SU-DHL-6 (cell line): Measurements from ENCODE around the gene UTS2R.

ENCODE experiments used
- H2AFZ ChIP-seq: fragments of 200-600 bp; sonication (generic); 2 replicates; pipeline ENCODE4 v1.6.1; 2014; ENCODE audit warnings: low read depth, mild to moderate bottlenecking, moderate library complexity, mixed read lengths, antibody characterized with exemption, low read length; ENCODE audit not compliant: severe bottlenecking
- H3F3A ChIP-seq: fragments of 200-600 bp; shearing (Covaris generic); 2 replicates; pipeline ENCODE4 v1.6.0; 2016; ENCODE audit warnings: antibody characterized with exemption, mild to moderate bottlenecking; ENCODE audit not compliant: insufficient read depth
- H3K27ac ChIP-seq: fragments of 200-600 bp; sonication (generic); 2 replicates; pipeline ENCODE4 v1.5.1; 2016; ENCODE audit warnings: low read depth, mild to moderate bottlenecking, low read length, moderate library complexity, mixed read lengths
- H3K27me3 ChIP-seq: fragments of 200-600 bp; sonication (generic), shearing (Covaris generic); 2 replicates; pipeline ENCODE4 v1.6.0; 2014; ENCODE audit warnings: mild to moderate bottlenecking, low read length
- H3K36me3 ChIP-seq: fragments of 200-600 bp; sonication (generic); 2 replicates; pipeline ENCODE4 v1.6.1; 2014; ENCODE audit warnings: mild to moderate bottlenecking, low read length, mixed read lengths
- H3K4me2 ChIP-seq: fragments of 300-600, 200-600 bp; shearing (Covaris generic), sonication (generic); 2 replicates; pipeline ENCODE4 v1.6.0; 2014; ENCODE audit warnings: low read length, low read depth, mild to moderate bottlenecking; ENCODE audit not compliant: poor library complexity, severe bottlenecking
- H3K4me3 ChIP-seq: fragments of 200-600 bp; sonication (generic); 2 replicates; pipeline ENCODE4 v1.5.1; 2014; ENCODE audit warnings: antibody characterized with exemption, low read length, mild to moderate bottlenecking, mixed read lengths; ENCODE audit not compliant: insufficient read depth, poor library complexity, severe bottlenecking
- H3K79me2 ChIP-seq: fragments of 200-600 bp; sonication (generic); 2 replicates; pipeline ENCODE4 v1.6.1; 2014; ENCODE audit warnings: mild to moderate bottlenecking, low read length, moderate library complexity; ENCODE audit not compliant: insufficient read depth
- H3K9ac ChIP-seq: fragments of 200-600 bp; sonication (generic); 2 replicates; pipeline ENCODE4 v1.7.0; 2014; ENCODE audit warnings: mild to moderate bottlenecking, low read length
- H3K9me2 ChIP-seq: fragments of 200-600 bp; sonication (generic); replicated peaks from 2 replicates; pipeline ENCODE4 v1.6.1; 2014; ENCODE audit warnings: low read length; ENCODE audit not compliant: insufficient read depth
- H3K9me3 ChIP-seq: fragments of 200-600 bp; sonication (generic); 2 replicates; pipeline ENCODE4 v1.6.1; 2014; ENCODE audit warnings: low read length, mixed read lengths; ENCODE audit not compliant: insufficient read depth
- H4K20me1 ChIP-seq: fragments of 200-600 bp; sonication (generic); 2 replicates; pipeline ENCODE4 v1.6.1; 2014; ENCODE audit warnings: low read depth, mild to moderate bottlenecking, antibody characterized with exemption, low read length, moderate library complexity, mixed read lengths
- CTCF ChIP-seq: fragments of 200-600 bp; sonication (generic); IDR thresholded peaks from one replicate; pipeline ENCODE4 v1.5.1; 2017; ENCODE audit warnings: antibody characterized with exemption, mild to moderate bottlenecking, low read length, moderate library complexity; ENCODE audit not compliant: insufficient read depth, poor library complexity, severe bottlenecking
- EZH2phosphoT487 ChIP-seq: fragments of 200-600 bp; sonication (generic), shearing (Covaris generic); conservative IDR thresholded peaks from 2 replicates; pipeline ENCODE4 v1.6.1; 2018; ENCODE audit warnings: mild to moderate bottlenecking, antibody characterized with exemption, low read length, moderate library complexity, mixed read lengths

Gene UTS2R

GRCh38 chr17:82424001-82424862, 52.7 kb downstream of the UTS2R start:
- H4K20me1 ChIP-seq, result no peaks in the 10 kb centered on the region
- no peaks in the 10 kb centered on the region for H3K9me2 ChIP-seq
- H3K79me2 ChIP-seq, result no peaks in the 10 kb centered on the region
- no peak overlapping the region for H3K27ac ChIP-seq
- H3K4me3 ChIP-seq, result no peak overlapping the region
- H3K4me2 ChIP-seq, result no peak overlapping the region
- H3K27me3 ChIP-seq, result no peaks in the 10 kb centered on the region
- no peak overlapping the region for H2AFZ ChIP-seq
- no peaks in the 10 kb centered on the region for H3F3A ChIP-seq
- no peaks in the 10 kb centered on the region for H3K36me3 ChIP-seq
- no peaks in the 10 kb centered on the region for H3K9me3 ChIP-seq
- H3K9ac ChIP-seq, result no peak overlapping the region
- TF ChIP-seq EZH2phosphoT487 (no peak), CTCF (peak; percentile 95)

DNA sequence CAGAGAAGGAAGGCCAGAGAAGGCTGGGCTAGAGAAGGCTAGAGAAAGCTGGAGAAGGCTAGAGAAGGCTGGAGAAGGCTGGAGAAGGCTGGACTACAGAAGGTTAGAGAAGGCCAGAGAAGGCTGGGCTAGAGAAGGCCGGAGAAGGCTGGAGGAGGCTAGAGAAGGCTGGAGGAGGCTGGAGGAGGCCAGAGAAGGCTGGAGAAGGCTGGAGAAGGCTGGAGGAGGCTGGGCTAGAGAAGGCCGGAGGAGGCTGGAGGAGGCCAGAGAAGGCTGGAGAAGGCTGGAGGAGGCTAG, 53.2 kb downstream of the UTS2R start:
- Histone ChIP-seq H3K4me3 (no peak overlapping the region), H3K9me2 (no peaks in the 10 kb centered on the region), H3F3A (no peaks in the 10 kb centered on the region), H3K9me3 (no peaks in the 10 kb centered on the region), H3K27me3 (no peaks in the 10 kb centered on the region), H3K79me2 (no peaks in the 10 kb centered on the region), H3K9ac (no peak overlapping the region), H4K20me1 (no peaks in the 10 kb centered on the region), H3K27ac (no peak overlapping the region), H3K36me3 (no peaks in the 10 kb centered on the region), H2AFZ (no peak overlapping the region), H3K4me2 (no peak overlapping the region)
- TF ChIP-seq CTCF (peak; percentile 5), EZH2phosphoT487 (no peak)
